Activated naive CD8-positive, alpha-beta T cell treated with anti-CD3 and anti-CD28 coated beads, Interleukin-2, amount 10 ng/mL, durations not matched to agents 7 days and 5 days (primary cell): ENCODE results near the gene NOL12. TPM values are rescaled to one million over a fixed set of nuclear protein-coding genes. Genes with fewer than 3 reads are reported as not detected.
A peak's percentile ranks its signal among the peaks of the same experiment; 100 is the strongest.
"Not testable (repeated sequence)": the region's sequence is repeated elsewhere in the genome, so short reads cannot be mapped to it uniquely, and the experiment has no call there.

ENCODE experiments used
- ATAC-seq: fragments of 150-1000 bp; cut with Tn5 transposase; one replicate; pipeline ENCODE4 v1.10.0; 2021; ENCODE audit warnings: low read depth, moderate library complexity
- POLR2A ChIA-PET: fragments of 350-600 bp; sonication (Branson Sonifier 250); formaldehyde crosslinking; loops from one replicate; lab custom pipeline; 2021; ENCODE audit warnings: antibody characterized with exemption; lab: Charles Lee
- DNase-seq: peaks from one replicate; pipeline ENCODE4 v3.0.0; 2021
- H3K27ac Mint-ChIP-seq: one replicate; pipeline ENCODE4 v1.8.0; 2022; ENCODE audit warnings: mild to moderate bottlenecking, mixed read lengths
- H3K27me3 Mint-ChIP-seq: one replicate; pipeline ENCODE4 v1.8.0; 2022; ENCODE audit warnings: mild to moderate bottlenecking, moderate library complexity, mixed read lengths
- H3K36me3 Mint-ChIP-seq: one replicate; pipeline ENCODE4 v1.8.0; 2021; ENCODE audit warnings: mild to moderate bottlenecking, mixed read lengths
- H3K4me1 Mint-ChIP-seq: one replicate; pipeline ENCODE4 v1.8.0; 2021; ENCODE audit warnings: mixed read lengths
- H3K4me3 Mint-ChIP-seq: one replicate; pipeline ENCODE4 v1.8.0; 2022; ENCODE audit warnings: mild to moderate bottlenecking, moderate library complexity, mixed read lengths
- H3K9me3 Mint-ChIP-seq: one replicate; pipeline ENCODE4 v1.8.0; 2021; ENCODE audit warnings: mixed read lengths
- total RNA-seq, 2 experiments: library from RNA; stranded (reverse); gene quantifications; one replicate each; pipeline ENCODE4 v1.2.3, GENCODE V29; 2021

Gene NOL12
- total RNA-seq, 2 experiments from 2014 or later, result 42.8 to 50.4 TPM

DNA sequence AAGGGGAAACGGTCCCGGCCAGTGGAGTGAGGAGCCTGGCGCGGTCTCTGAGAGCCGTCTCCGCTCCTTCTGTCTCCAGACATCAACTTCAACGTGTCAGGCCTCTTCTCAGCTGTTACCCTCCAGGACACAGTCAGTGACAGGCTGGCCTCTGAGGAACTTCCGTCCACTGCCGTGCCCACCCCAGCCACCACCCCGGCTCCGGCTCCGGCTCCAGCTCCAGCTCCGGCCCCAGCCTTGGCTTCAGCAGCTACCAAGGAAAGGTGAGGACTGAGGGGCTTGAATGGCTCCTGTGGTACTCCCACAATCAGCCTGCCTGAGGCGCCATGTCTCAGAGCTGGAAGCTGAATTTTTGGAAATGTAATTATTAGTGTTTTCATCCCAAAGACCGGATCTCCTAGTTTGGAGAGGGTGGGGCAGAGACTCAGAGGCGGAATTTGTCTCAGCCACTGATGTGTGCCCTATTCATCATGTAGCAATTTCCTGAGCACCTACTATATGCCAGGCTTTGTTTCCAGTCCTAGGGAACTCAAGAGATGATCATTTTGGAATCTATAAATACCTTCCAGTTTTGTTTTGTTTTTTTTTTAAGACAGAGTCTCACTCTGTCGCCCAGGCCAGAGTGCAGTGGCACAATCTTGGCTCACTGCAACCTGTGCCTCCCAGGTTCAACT, 35.5 kb upstream of the NOL12 start:
- Mint-ChIP-seq H3K27ac (no peak overlapping the region), H3K27me3 (no peaks in the 10 kb centered on the region), H3K36me3 (peaks cover 31% of the 10 kb centered on the region), H3K9me3 (no peaks in the 10 kb centered on the region), H3K4me3 (no peak overlapping the region), H3K4me1 (peaks cover 3% of the 10 kb centered on the region)
- DNase-seq (no peak), ATAC-seq (no peak)
- POLR2A ChIA-PET, result interaction anchor here (0.5 to 1.5 kb wide), 4 partner anchors 17 to 213 kb away, joined by 3 to 6 read pairs (median 3); no protein-coding TSS in a partner anchor

DNA sequence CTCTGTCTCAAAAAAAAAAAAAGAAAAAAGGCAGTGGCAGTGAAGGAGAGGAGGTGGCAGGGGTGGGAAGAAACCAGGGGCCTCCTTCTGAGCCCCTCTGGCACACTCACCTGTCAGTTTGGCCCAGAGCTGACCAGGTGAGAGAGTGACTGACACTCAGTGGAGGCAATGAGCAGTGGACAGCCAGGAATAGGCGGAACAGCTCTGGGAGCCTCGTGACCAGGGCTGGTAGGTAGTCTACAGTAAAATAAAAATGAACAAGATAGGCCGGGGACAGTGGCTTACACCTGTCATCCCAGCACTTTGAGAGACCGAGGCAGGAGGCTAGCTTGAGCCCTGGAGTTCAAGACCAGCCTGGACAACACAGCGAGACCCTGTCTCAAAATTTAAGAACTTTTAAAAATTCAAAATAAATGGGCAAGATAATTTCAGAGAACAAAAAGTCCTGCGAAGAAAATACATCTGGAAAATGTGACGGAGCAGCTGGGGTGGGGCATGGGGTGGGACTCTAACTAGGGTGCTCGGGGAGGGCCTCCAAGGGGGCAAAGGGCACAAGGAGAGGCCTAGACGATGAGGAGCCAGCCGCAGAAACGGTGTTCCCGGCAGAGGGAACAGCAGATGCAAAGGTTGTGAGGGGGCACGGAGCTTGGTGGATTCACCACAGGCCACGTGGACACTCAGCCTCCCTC, 31.4 kb upstream of the NOL12 start:
- no peak overlapping the region for H3K4me3 Mint-ChIP-seq
- peaks cover 25% of the 10 kb centered on the region for H3K36me3 Mint-ChIP-seq
- H3K4me1 Mint-ChIP-seq, result peaks cover 11% of the 10 kb centered on the region
- DNase-seq (no peak), ATAC-seq (no peak)
- H3K27me3 Mint-ChIP-seq, result no peaks in the 10 kb centered on the region
- H3K27ac Mint-ChIP-seq, result no peak overlapping the region
- H3K9me3 Mint-ChIP-seq, result no peaks in the 10 kb centered on the region
- POLR2A ChIA-PET, result interaction anchor here (0.9 kb wide), 1 partner anchor 12 kb away, joined by 3 read pairs; no protein-coding TSS in a partner anchor

DNA sequence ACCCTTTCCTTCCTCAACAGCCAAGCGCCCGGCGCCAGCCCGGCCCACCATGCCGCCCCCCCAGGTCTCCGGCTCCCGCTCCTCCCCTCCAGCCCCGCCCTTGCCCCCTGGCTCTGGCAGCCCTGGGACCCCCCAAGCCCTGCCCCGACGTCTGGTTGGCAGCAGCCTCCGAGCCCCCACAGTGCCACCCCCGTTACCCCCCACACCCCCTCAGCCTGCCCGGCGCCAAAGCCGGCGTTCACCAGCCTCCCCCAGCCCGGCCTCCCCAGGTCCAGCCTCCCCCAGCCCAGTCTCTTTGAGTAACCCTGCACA, 30.9 kb upstream of the NOL12 start:
- H3K4me3 Mint-ChIP-seq, result no peak overlapping the region
- ATAC-seq (no peak), DNase-seq (no peak)
- POLR2A ChIA-PET, result interaction anchor here (0.9 to 9.9 kb wide), 2 partner anchors 13 to 23 kb away, joined by 3 to 216 read pairs; partner anchors contain the start of genes LGALS1 and NOL12
- H3K27me3 Mint-ChIP-seq, result no peaks in the 10 kb centered on the region
- no peak overlapping the region for H3K27ac Mint-ChIP-seq
- no peaks in the 10 kb centered on the region for H3K9me3 Mint-ChIP-seq
- peaks cover 25% of the 10 kb centered on the region for H3K36me3 Mint-ChIP-seq
- peaks cover 16% of the 10 kb centered on the region for H3K4me1 Mint-ChIP-seq

DNA sequence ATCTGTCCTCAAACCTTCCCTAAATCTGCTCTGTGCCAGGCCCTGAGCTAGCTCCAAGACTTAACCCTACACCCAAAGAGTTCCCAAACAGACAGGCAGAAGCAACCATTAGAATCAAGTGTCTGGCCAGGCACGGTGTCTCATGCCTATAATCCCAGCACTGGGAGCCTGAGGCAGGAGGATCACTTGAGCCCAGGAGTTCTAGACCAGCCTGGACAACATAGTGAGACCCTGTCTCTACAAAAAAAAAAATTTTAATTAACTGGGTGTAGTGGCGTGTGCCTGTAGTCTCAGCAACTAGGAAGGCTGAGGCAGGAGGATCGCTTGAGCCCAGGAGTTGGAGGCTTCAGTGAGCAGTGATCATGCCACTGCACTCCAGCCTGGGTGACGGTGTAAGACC, 29.6 kb upstream of the NOL12 start:
- peak overlapping the region; percentile 59 for H3K27ac Mint-ChIP-seq
- not testable (repeated sequence) for ATAC-seq, DNase-seq, H3K27me3 Mint-ChIP-seq, H3K9me3 Mint-ChIP-seq, H3K4me3 Mint-ChIP-seq
- H3K4me1 Mint-ChIP-seq, result peaks cover 30% of the 10 kb centered on the region
- peaks cover 22% of the 10 kb centered on the region for H3K36me3 Mint-ChIP-seq
- POLR2A ChIA-PET, result interaction anchor here (0.9 to 9.9 kb wide), 7 partner anchors 9 to 100 kb away, joined by 3 to 216 read pairs (median 9); partner anchors contain the start of genes LGALS1, NOL12 and SH3BP1

DNA sequence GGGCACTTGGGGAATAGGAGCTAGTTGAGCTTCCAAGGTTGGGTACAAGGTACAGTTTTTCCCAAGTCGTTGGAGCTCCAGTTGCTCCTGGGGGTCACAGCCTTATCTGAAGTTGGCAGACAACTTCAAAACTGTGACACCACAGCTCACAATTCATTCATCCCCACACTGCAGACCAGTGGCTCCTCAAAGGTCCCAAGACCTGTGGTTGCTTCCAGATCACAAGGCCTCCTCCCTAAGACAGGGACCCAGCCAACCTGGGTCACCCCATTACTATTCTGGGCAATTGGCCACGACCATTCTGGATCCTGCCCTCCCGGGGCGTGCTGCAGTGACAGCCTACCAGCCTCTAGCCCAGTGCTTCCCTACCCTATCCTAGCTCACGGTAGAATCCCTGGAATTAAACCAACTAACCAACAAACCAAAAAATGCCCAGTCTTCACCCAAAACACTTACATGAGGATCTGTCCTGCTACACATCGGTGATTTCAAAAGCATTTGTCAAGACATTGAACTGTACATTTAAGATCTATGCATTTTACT, 28.5 kb upstream of the NOL12 start:
- no peak for ATAC-seq
- peak overlapping the region; percentile 95 for H3K27ac Mint-ChIP-seq
- no peaks in the 10 kb centered on the region for H3K27me3 Mint-ChIP-seq
- H3K4me1 Mint-ChIP-seq, result peaks cover 34% of the 10 kb centered on the region
- H3K4me3 Mint-ChIP-seq, result peak overlapping the region; percentile 95
- H3K9me3 Mint-ChIP-seq, result no peaks in the 10 kb centered on the region
- no peak for DNase-seq
- POLR2A ChIA-PET, result interaction anchor here (0.6 to 9.9 kb wide), 18 partner anchors 9 to 1453 kb away, joined by 3 to 216 read pairs (median 6); partner anchors contain the start of genes GCAT, GGA1, LGALS1 and NOL12
- peaks cover 17% of the 10 kb centered on the region for H3K36me3 Mint-ChIP-seq

DNA sequence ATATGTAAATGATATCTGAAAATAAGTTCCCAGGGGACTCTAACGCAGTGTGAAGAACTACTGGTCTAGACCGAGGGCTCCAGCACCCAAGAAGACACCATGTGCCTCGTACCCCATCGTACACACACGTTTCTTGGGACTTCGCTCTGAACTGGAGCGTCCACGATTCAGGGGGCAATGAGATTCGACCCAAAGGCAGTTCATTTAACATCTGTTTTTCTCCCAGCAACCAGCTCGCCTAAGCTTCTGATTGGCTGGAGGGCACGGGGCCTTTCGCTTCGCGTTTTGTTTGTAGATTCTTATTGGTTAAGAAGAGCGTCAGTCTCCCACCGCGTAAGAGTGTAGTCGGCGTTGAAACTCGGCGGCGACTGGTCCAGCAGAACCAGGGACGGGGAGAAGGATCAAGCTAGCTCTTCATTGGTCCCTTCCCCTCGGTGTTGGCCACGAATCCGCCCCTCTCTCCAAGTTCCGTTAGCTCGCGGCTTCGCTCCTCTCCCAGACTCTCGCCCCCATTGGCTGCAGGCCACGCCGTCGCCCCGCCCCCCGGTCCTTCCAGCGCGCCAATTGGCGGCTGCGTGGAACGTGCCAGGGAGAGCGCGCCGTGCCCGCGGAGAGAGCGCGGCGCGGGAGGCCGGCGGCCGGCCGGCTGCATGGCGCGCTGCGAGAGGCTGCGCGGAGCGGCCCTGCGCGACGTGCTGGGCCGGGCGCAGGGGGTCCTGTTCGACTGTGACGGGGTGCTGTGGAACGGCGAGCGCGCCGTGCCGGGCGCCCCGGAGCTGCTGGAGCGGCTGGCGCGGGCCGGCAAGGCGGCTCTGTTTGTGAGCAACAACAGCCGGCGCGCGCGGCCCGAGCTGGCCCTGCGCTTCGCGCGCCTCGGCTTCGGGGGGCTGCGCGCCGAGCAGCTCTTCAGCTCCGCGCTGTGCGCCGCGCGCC, 27.7 kb upstream of the NOL12 start, which contains the start of gene PDXP:
PDXP (plus strand) TSS at position 591 of the 933 bp plus-strand sequence; CDS start at position 651, 60 bp downstream.
- Mint-ChIP-seq H3K27me3 (no peaks in the 10 kb centered on the region), H3K4me3 (peak within 1 kb of the TSS; percentile 95), H3K4me1 (peaks cover 35% of the 10 kb centered on the region), H3K9me3 (no peaks in the 10 kb centered on the region), H3K27ac (peak within 1 kb of the TSS; percentile 95), H3K36me3 (peaks cover 11% of the 10 kb centered on the region)
- POLR2A ChIA-PET, result interaction anchor here (0.6 to 9.9 kb wide), 17 partner anchors 9 to 1452 kb away, joined by 3 to 216 read pairs (median 8); partner anchors contain the start of genes GCAT, GGA1, LGALS1 and NOL12
- peak; percentile 98 for ATAC-seq
- DNase-seq, result peak; percentile 99

DNA sequence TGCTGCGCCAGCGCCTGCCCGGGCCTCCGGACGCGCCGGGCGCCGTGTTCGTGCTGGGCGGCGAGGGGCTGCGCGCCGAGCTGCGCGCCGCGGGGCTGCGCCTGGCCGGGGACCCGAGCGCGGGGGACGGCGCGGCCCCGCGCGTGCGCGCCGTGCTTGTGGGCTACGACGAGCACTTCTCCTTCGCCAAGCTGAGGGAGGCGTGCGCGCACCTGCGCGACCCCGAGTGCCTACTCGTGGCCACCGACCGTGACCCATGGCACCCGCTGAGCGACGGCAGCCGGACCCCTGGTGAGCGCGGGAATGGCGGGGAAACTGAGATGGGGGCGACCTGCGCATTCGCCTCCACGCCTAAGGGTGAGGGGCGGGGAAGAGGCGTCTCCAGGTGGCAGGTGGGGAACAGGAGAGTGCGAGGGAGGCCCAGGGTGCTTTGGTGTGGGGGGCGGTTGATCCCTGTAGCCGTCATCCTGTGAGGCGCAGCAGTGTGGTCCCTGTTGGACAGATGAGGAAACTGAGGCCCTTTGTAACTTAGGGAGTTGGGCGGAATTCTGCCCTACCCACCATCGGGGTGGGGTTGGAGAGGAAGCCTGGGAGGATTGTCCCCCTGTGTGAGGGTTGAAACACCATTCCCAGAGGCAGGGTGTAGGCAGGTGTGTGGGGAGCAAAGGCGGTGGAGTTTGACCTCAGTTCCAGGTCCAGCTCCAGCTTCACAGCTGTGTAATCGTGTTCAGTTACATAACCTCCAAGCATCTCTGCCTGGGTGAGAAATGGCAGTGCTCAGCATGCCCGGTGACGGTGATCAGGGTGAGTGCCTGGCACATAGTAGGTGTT, 26.9 kb upstream of the NOL12 start:
- no peak for ATAC-seq
- Mint-ChIP-seq H3K9me3 (no peaks in the 10 kb centered on the region), H3K4me1 (peaks cover 37% of the 10 kb centered on the region)

DNA sequence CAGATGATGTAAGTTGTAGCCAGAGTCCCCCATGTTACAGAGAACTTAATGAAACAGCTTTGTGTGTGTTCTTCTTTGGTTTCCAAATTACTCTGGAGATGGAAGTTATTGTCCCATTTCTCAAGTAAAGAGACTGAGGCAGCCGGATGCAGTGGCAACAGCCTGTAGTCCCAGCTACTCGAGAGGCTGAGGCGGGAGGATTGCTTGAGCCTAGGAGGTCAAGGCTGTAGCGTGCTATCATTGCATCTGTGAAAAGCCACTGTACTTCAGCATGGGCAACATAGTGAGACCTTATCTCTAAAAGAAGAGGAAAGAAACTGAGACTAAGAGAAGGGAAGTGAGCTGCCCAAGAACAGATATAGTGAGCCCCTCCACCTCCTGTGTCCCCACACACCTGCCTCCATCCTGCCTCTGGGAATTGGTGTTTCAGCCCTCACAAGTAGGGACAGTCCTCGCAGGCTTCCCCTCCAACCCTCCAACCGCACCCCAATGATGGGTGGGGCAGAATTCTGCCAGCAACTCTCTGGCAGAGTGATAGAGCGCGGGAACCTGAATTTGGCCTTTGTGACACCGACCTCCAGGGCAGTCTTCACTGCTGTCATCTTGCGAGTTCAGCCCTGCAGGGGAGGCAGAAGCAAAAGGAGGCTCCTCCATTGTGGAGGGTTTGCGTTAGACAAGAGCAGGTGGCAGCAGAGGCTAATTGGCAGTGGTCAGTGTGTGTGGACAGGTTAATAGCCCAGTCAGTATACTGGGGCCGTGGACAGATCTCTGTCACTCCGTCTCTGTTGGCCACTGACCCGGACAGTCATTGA, 26.0 kb upstream of the NOL12 start:
- DNase-seq (no peak), ATAC-seq (no peak)
- no peaks in the 10 kb centered on the region for H3K27me3 Mint-ChIP-seq
- H3K36me3 Mint-ChIP-seq, result peaks cover 4% of the 10 kb centered on the region
- peak overlapping the region; percentile 74 for H3K27ac Mint-ChIP-seq
- no peaks in the 10 kb centered on the region for H3K9me3 Mint-ChIP-seq
- POLR2A ChIA-PET, result interaction anchor here (0.6 to 9.9 kb wide), 4 partner anchors 18 to 993 kb away, joined by 5 to 216 read pairs (median 29); partner anchors contain the start of genes GGA1, LGALS1 and NOL12
- H3K4me1 Mint-ChIP-seq, result peaks cover 39% of the 10 kb centered on the region
- H3K4me3 Mint-ChIP-seq, result peak overlapping the region; percentile 91

More for the DNA sequence above, 26.9 kb upstream of the NOL12 start:
- Mint-ChIP-seq H3K36me3 (peaks cover 8% of the 10 kb centered on the region), H3K4me3 (peak overlapping the region; percentile 91), H3K27me3 (no peaks in the 10 kb centered on the region), H3K27ac (peak overlapping the region; percentile 74)
- DNase-seq, result no peak
- POLR2A ChIA-PET, result interaction anchor here (0.6 to 9.9 kb wide), 11 partner anchors 11 to 994 kb away, joined by 3 to 216 read pairs (median 11); partner anchors contain the start of genes GGA1, LGALS1, NOL12 and SH3BP1

DNA sequence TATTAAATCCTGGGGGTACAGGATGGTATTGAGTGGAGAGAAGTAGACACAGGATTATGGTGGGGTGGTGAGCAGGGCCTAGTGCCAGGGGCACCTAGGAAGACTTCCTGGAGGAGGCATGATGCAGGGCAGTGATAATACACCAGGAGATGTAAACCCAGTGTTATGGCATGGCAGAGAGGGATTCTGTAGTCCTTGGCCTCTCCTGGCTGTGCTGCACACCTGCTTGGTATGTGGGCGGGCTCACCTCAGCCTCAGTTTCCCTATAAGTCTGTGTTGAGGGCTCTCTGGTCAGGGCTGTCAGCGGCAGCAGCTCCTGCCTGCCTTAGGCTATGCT, 25.5 kb upstream of the NOL12 start:
- Mint-ChIP-seq H3K27ac (no peak overlapping the region), H3K27me3 (no peaks in the 10 kb centered on the region), H3K9me3 (no peaks in the 10 kb centered on the region), H3K36me3 (peaks cover 4% of the 10 kb centered on the region), H3K4me1 (peaks cover 39% of the 10 kb centered on the region), H3K4me3 (peak overlapping the region; percentile 91)
- POLR2A ChIA-PET, result interaction anchor here (0.5 to 9.9 kb wide), 4 partner anchors 17 to 38 kb away, joined by 3 to 216 read pairs (median 4); partner anchors contain the start of genes LGALS1 and NOL12
- DNase-seq, result no peak
- ATAC-seq, result no peak

DNA sequence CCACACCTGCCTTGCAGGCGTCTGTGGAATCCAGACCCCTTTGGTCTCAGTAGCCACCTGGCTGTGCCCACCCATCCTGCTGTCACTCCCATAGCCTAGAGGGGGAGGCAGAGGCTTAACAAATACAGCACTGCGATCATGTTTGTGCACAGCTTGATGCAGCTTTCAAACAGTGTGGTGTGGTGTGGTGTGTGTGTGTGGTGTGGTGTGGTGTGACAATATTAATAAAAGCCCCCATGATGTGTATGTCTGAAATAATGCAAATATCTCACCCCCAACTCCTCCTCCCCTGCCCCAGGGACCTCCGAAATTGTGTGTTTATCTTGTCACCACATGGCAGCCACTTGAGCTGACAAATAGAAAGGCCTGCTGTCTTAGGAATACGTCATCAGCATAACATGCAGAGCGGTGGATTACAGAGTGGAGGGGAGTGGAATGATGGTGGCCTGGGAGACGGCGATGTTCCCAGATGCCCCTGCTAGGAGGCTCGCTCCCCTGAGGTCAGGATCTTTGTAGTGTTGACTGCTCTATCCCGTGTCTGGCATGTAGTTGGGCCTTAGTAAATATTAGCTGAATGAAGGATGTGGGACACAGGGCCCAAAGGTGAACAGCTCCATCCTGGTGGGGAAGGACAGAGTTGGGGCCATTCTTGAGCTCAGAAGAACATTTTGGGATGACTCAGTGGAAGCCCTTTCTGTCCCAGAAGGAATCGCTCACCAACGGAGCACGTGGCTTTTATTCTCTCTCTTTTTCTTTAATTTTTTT, 24.8 kb upstream of the NOL12 start:
- H3K4me1 Mint-ChIP-seq, result peaks cover 40% of the 10 kb centered on the region
- H3K4me3 Mint-ChIP-seq, result peak overlapping the region; percentile 91
- H3K27ac Mint-ChIP-seq, result no peak overlapping the region
- DNase-seq (no peak), ATAC-seq (no peak)
- no peaks in the 10 kb centered on the region for H3K27me3 Mint-ChIP-seq
- POLR2A ChIA-PET, result interaction anchor here (0.5 to 9.9 kb wide), 5 partner anchors 17 to 52 kb away, joined by 3 to 216 read pairs (median 4); partner anchors contain the start of genes LGALS1 and NOL12
- peaks cover 4% of the 10 kb centered on the region for H3K36me3 Mint-ChIP-seq
- no peaks in the 10 kb centered on the region for H3K9me3 Mint-ChIP-seq
